HCT116 (cell line): Measurements from ENCODE around the gene THSD8. TPM values are rescaled to one million over a fixed set of nuclear protein-coding genes. Genes with fewer than 3 reads are reported as not detected.

Experiments
- FOSL1 ChIP-seq: IDR thresholded peaks from 2 replicates; pipeline ENCODE4 v1.6.1; 2012; ENCODE audit warnings: low read depth
- ZNF274 ChIP-seq: fragments of 200-500 bp; sonication (Bioruptor generic); IDR thresholded peaks from 2 replicates; pipeline ENCODE4 v1.6.1; 2014; ENCODE audit warnings: mild to moderate bottlenecking, low read depth, low read length, inconsistent platforms
- microRNA-seq: library from miRNA; unstranded; fragments of <30 nt; microRNA quantifications from one replicate; pipeline ENCODE4, GENCODE V29; 2016; ENCODE audit warnings: borderline number of aligned reads
- total RNA-seq: library from RNA; stranded (reverse); gene quantifications from one replicate; pipeline ENCODE4 v1.2.1, GENCODE V29; 2021; ENCODE audit not compliant: unreplicated experiment

The THSD8 gene
- total RNA-seq, 1 experiment from 2014 or later: 33.3 TPM

GRCh38 chr19:12847159-12848139 lies 45.6 kb downstream of the THSD8 start (continued):
- TF ChIP-seq FOSL1: no peak
- no peak for TF ChIP-seq ZNF274

Small RNA genes within 50 kb of the gene (microRNA-seq; reads per million reads assigned to microRNA genes)
- gene MIR5684: not detected
- gene MIR6794: not detected

Other genes starting within 250 kb of the THSD8 start
- gene ZNF490, start 191.3 kb upstream of the THSD8 start, total RNA-seq: 5.8 TPM
- 21.2 TPM for gene ZNF791, start 191.1 kb upstream of the THSD8 start, total RNA-seq
- 48.3 TPM for gene MAN2B1, start 135.3 kb upstream of the THSD8 start, total RNA-seq
- gene WDR83, start 135.3 kb upstream of the THSD8 start, total RNA-seq: 20.1 TPM
- 134 TPM for gene DHPS, start 120.2 kb upstream of the THSD8 start, total RNA-seq
- gene GNG14, start 114.1 kb upstream of the THSD8 start, total RNA-seq: not detected
- 14.0 TPM for gene FBXW9, start 105.4 kb upstream of the THSD8 start, total RNA-seq
- 81.8 TPM for gene TNPO2, start 78.1 kb upstream of the THSD8 start, total RNA-seq
- 155 TPM for gene TRIR, start 67.4 kb upstream of the THSD8 start, total RNA-seq
- 77.6 TPM for gene GET3, start 64.6 kb upstream of the THSD8 start, total RNA-seq
- 0.10 TPM for gene BEST2, start 50.3 kb upstream of the THSD8 start, total RNA-seq
- 96.3 TPM for gene HOOK2, start 26.5 kb upstream of the THSD8 start, total RNA-seq
- 194 TPM for gene JUNB, start 10.6 kb upstream of the THSD8 start, total RNA-seq
- 387 TPM for gene PRDX2, start 269 bp upstream of the THSD8 start, total RNA-seq
- 54.5 TPM for gene RNASEH2A, start 4.5 kb downstream of the THSD8 start, total RNA-seq
- 25.1 TPM for gene RTBDN, start 32.5 kb downstream of the THSD8 start, total RNA-seq
- gene MAST1, start 36.4 kb downstream of the THSD8 start, total RNA-seq: 28.9 TPM
- 36.6 TPM for gene DNASE2, start 79.4 kb downstream of the THSD8 start, total RNA-seq
- not detected for gene KLF1, start 85.1 kb downstream of the THSD8 start, total RNA-seq
- gene GCDH, start 89.1 kb downstream of the THSD8 start, total RNA-seq: 23.2 TPM
- gene SYCE2, start 117.2 kb downstream of the THSD8 start, total RNA-seq: 0.25 TPM
- gene FARSA, start 131.6 kb downstream of the THSD8 start, total RNA-seq: 129 TPM
- gene CALR, start 136.5 kb downstream of the THSD8 start, total RNA-seq: 739 TPM
- 163 TPM for gene RAD23A, start 143.8 kb downstream of the THSD8 start, total RNA-seq
- gene GADD45GIP1, start 155.2 kb downstream of the THSD8 start, total RNA-seq: 35.9 TPM
- gene DAND5, start 167.5 kb downstream of the THSD8 start, total RNA-seq: 0.25 TPM
- gene NFIX, start 193.4 kb downstream of the THSD8 start, total RNA-seq: 34.8 TPM